Occipital lobe (tissue), 2 donors: ENCODE results near the gene TBPL1. TPM values are rescaled to one million over a fixed set of nuclear protein-coding genes. Genes with fewer than 3 reads are reported as not detected.
"Not testable (repeated sequence)": the region's sequence is repeated elsewhere in the genome, so short reads cannot be mapped to it uniquely, and the experiment has no call there.

Experiments
- DNase-seq: peaks from one replicate; lab custom pipeline; 2025; lab: John Stamatoyannopoulos, UW
- total RNA-seq: library from RNA; depleted of rRNA; stranded (reverse); fragments of >200 nt; gene quantifications from one replicate; pipeline ENCODE4 v1.2.3, GENCODE V29; 2014

The TBPL1 gene
- total RNA-seq, 1 donor from 2014 or later = 41.0 TPM

DNA sequence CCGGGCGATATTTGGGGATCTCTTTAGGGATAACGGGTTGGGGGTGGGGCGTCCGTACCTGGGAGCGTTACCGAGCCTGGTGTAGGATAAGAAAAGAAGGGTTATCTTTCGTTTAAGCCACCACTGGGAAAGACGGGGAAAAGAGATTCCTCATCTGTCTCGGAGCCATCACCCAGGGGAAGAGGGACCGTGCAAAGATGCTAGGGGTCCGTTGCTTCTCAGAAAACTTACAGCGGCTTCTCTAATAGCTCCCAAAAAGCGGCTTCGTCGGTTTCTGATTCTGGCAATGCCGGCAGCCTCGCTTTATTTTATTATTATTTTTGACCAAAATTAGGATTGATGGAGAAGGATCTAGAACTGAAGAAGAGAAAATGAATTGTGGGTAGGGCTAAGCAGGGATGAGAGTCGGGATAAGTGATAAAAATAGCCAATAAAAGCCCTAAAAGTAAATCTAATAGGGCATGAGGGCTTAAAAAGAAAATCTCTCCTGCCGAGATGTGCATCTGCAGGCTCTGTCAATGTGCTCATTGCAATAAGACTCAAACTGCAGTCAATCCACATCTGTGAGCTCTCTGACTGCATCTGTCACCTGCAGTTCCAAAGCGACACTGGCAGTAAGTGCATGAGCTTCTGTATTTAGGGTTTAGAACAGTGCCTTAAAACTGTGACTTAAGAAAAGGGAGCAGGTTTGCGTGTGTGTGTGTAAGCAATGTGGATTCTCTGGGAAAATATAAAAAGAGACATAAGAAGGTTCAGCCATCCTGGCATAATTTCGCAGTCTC lies 801 bp downstream of the TBPL1 start:
- no peak for DNase-seq

- no peak for DNase-seq
Measured at GRCh38 chr6:133954657-133955576, 1.9 kb downstream of the TBPL1 start.

GRCh38 chr6:133955582-133956415 lies 2.8 kb downstream of the TBPL1 start:
- DNase-seq = no peak

DNA sequence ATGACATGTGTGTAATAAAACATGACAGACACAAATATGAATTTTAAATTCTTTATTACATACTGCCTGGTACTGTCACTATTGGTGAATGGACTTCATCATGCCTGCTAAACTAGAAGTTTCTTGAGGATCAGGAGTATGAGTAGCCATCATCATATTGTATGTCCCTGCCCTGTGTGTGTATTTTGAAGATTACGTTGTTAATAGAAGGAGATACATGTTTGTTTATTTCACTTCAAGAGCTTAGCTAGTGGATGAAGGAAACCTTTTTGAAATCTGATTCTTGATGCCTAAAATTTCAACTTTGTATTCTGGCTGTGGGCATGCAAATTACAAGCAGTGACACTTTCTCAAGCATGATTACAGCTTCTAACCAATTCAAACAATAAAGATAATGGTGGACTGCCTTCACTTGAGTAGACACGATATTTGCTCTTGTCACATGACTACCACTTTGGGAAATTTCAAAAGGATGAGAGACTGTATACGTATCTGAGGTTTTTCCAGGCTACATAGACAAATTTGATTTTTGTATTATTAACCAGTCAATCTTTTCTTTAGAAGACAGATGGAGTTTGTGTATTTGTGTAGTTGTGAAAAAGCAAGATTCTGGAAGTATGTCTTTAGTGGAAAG lies 3.5 kb downstream of the TBPL1 start:
- DNase-seq = no peak

GRCh38 chr6:133957227-133957626 lies 4.2 kb downstream of the TBPL1 start:
- DNase-seq = no peak

GRCh38 chr6:133957780-133958242 lies 4.8 kb downstream of the TBPL1 start:
- DNase-seq = no peak

- DNase-seq = no peak
Measured at GRCh38 chr6:133958791-133959190, 5.8 kb downstream of the TBPL1 start.

GRCh38 chr6:133959667-133960368 lies 6.8 kb downstream of the TBPL1 start:
- no peak for DNase-seq

- no peak for DNase-seq
Measured at GRCh38 chr6:133961831-133962230, 8.8 kb downstream of the TBPL1 start.

DNA sequence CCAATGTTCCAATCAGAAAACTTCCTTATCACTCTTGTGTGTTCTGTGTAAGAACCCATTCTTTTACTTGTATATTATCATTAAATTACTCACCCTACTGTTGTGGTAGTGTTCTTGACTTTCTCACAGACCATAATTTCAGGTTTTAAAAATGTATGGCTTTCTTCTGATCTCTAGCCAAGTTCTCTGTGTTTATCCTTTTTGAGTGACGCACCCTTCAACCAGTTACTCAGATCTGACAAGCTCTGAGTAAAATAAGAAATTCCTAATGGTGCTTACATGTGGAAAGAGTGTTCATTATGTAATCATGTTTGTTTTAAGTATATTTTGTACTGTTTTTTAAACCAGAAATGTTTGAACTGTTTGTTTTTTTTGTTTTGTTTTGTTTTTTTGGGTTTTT lies 11.0 kb downstream of the TBPL1 start:
- DNase-seq = no peak

DNA sequence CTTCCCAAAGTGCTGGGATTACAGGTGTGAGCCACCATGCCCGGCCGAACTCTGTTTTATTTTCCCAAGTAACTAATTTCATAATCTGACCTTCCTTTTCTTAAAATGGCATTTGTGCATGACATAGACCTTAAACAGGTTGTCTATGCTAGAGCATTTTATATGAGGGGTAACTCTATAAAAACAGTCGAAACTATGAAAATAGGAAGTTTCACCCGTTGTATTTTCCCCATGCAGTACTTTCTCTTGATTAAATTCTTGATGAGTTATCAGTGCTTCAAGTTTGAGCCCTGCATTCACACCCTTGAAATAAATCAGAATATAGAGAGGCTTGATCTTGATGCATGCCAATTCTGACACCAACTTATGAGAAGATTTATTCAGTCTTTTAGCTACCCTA lies 11.7 kb downstream of the TBPL1 start:
- DNase-seq = no peak

DNA sequence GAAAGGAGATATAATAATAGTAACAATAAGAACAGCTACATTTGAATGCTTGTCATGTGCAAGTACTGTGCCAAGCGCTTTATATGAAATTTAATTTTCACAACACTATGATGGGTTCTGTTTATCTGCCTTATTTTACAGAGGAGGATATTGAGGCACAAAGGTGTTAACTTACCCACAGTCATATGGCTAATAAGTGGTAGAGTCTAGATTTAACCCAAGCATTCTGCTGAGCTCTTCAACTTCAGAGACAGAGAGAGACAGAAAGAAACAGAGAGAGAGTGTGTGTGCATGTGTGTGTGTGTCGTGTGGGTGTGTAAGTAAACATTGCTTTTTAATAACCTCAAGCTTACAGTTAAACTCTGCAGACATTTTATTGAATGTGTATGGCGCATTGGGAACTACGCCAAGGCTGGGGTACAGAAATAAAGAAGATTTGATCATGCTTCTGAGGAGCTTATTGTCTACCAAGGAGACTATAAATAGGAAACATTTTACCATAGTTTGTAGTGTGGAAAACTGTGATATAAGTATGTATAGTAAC lies 12.9 kb downstream of the TBPL1 start:
- no peak for DNase-seq

- no peak for DNase-seq
Measured at GRCh38 chr6:133966654-133967329, 13.8 kb downstream of the TBPL1 start.

DNA sequence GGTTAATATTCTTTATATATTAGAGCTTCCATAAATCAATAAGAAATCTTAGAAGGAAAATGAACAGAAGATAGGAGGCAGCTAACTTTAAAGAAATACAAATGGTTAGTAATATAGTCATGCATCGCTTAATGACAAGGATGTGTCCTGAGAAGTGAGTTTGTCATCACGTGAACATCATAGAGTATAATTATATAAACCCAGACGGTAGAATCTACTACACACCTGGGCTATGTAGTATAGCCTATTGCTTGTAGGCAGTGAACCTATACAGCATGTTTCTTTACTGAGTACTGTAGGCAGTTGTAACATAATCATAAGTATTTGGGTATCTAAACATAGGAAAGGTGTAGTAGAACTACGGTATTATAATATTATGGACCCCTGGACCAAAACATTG lies 14.3 kb downstream of the TBPL1 start:
- DNase-seq = no peak

DNA sequence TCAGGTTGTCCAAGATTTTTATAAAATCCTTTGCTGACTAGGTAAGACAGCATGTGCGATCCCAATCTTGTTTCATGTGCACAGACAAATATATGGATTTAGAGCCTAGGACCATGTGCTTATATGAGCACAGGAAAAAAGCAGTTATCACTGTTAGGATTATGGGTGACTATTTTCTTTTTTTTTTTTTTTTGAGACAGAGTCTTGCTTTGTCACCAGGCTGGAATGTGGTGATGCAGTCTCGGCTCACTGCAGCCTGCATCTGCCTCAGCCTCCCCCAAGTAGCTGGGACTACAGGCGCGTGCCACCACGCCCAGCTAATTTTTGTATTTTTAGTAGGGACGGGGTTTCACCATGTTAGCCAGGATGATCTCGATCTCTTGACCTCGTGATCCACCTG lies 14.8 kb downstream of the TBPL1 start:
- not testable (repeated sequence) for DNase-seq

- no peak for DNase-seq
Measured at GRCh38 chr6:133969285-133969920, 16.4 kb downstream of the TBPL1 start.

DNA sequence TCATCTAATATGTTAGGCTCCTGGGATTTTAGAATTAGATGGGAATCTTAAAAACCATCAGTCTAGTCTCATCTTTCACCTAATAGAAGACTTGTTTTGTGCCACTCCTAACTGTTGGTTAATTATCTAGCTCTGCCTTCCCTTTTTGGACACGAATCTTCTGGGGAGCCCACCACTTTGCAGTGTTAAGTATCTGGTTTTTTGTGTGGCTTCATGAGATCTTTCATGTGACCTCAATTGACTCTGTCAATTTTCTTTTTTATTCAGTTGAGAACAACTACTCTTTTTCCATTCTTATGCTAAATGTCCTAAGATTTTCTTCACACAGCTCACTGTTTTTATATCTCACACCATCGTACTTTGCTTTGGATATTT lies 16.9 kb downstream of the TBPL1 start:
- DNase-seq = no peak

- DNase-seq = no peak
Measured at GRCh38 chr6:133971861-133972260, 18.8 kb downstream of the TBPL1 start.

DNA sequence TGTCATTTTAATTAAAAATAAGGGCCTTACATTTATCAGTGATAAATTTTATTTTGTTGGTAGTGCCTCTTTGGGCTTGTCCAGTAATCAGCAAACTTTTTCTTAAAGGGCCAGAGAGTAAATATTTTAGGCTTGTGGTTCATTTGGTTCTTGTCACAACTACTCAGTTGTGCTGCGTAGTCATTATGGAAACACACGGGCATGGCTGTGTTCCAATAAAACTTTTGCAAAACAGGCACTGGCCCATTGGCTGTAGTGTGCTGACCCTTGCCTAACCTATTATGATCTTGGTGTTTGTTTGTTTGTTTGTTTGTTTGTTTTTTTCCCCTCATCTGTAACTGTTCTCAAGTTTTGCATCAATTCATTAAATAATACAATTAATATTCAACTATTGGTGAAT lies 19.4 kb downstream of the TBPL1 start:
- DNase-seq = no peak
